ENCODE data around the gene IL17RA. TPM values are rescaled to one million over a fixed set of nuclear protein-coding genes. Genes with fewer than 3 reads are reported as not detected.

Gene IL17RA
- total and polyA plus RNA-seq, 2 experiments from 2014 or later = 3.2 to 9.6 TPM

DNA sequence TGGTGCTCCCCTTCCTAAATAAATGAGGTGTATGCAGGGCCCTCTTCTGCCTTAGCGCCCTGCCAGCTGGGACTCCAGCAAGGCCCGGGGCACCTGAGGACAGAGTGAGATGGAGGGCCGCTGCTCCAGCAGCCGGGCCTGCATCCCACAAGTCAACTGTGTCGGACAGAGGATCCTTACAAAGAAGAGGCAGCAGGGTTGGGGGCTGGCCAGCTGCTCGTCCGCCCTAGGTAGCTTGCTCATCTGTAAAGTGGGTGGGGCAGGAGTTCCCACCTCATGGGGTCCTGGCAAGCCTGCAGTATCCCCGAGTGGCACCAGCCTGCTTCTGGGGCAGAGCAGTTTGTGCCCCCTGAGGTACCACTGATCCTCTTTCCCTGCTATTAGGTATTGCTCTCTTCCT lies 28.8 kb downstream of the IL17RA start:
- DNase-seq (ENCODE audit: low spot score) (no peak), ATAC-seq (no peak)
- Histone ChIP-seq H3K4me3 (no peak overlapping the region), H3K4me2 (no peak overlapping the region), H3K4me1 (ENCODE audit: insufficient read depth) (peaks cover 16% of the 10 kb centered on the region; the same call in 1 of the 2 replicates), H3K79me2 (replicated peaks; ENCODE audit: insufficient read depth) (no peaks in the 10 kb centered on the region), H3K27ac (ENCODE audit: low read depth) (no peak overlapping the region), H3K27me3 (ENCODE audit: insufficient read depth) (no peaks in the 10 kb centered on the region), H3K9me2 (ENCODE audit: insufficient read depth) (no peaks in the 10 kb centered on the region), H2AFZ (no peak overlapping the region), H3K36me3 (ENCODE audit: insufficient read depth) (no peaks in the 10 kb centered on the region), H4K20me1 (replicated peaks; ENCODE audit: insufficient read depth) (no peaks in the 10 kb centered on the region; the same call in 1 of the 2 replicates), H3F3A (replicated peaks; ENCODE audit: low read depth) (0 out of 2 replicates have a peak, but pooled peaks cover 4% of the 10 kb centered on the region)
- Mint-ChIP-seq H3K27ac (no peak overlapping the region), H3K4me3 (no peak overlapping the region), H3K4me1 (peaks cover 32% of the 10 kb centered on the region), H3K36me3 (ENCODE audit: low read depth) (peaks cover 3% of the 10 kb centered on the region; the same call in 2 of the 3 replicates), H3K9me3 (no peaks in the 10 kb centered on the region; the same call in 2 of the 3 replicates), H3K27me3 (ENCODE audit: insufficient read depth, low read depth, poor library complexity) (peaks cover 8% of the 10 kb centered on the region)
- TF ChIP-seq STAT1 (IDR thresholded peaks at IDR 0.05; ENCODE audit: unreplicated experiment) = no peak
- no peak for TF ChIP-seq POLR2AphosphoS5 (IDR thresholded peaks at IDR 0.05; ENCODE audit: low read depth)
- no peak for TF ChIP-seq ZNF114 (CRISPR knock-in tag; IDR thresholded peaks at IDR 0.05)
- TF ChIP-seq JUNB (IDR thresholded peaks at IDR 0.05; ENCODE audit: unreplicated experiment) = no peak
- no peak for TF ChIP-seq EZH2phosphoT487 (IDR thresholded peaks at IDR 0.05; ENCODE audit: unreplicated experiment)
- TF ChIP-seq, protein P1, sequence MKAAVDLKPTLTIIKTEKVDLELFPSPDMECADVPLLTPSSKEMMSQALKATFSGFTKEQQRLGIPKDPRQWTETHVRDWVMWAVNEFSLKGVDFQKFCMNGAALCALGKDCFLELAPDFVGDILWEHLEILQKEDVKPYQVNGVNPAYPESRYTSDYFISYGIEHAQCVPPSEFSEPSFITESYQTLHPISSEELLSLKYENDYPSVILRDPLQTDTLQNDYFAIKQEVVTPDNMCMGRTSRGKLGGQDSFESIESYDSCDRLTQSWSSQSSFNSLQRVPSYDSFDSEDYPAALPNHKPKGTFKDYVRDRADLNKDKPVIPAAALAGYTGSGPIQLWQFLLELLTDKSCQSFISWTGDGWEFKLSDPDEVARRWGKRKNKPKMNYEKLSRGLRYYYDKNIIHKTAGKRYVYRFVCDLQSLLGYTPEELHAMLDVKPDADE (IDR thresholded peaks at IDR 0.05) = no peak
- no peak for TF ChIP-seq EZH2 (IDR thresholded peaks at IDR 0.05; ENCODE audit: low read depth, unreplicated experiment)
- no peak for TF ChIP-seq ZNF331 (CRISPR knock-in tag; IDR thresholded peaks at IDR 0.05; ENCODE audit: low read depth)
- no peak for TF ChIP-seq CREB1 (CRISPR knock-in tag; IDR thresholded peaks at IDR 0.05; ENCODE audit: low read depth)
- TF ChIP-seq, protein P2, sequence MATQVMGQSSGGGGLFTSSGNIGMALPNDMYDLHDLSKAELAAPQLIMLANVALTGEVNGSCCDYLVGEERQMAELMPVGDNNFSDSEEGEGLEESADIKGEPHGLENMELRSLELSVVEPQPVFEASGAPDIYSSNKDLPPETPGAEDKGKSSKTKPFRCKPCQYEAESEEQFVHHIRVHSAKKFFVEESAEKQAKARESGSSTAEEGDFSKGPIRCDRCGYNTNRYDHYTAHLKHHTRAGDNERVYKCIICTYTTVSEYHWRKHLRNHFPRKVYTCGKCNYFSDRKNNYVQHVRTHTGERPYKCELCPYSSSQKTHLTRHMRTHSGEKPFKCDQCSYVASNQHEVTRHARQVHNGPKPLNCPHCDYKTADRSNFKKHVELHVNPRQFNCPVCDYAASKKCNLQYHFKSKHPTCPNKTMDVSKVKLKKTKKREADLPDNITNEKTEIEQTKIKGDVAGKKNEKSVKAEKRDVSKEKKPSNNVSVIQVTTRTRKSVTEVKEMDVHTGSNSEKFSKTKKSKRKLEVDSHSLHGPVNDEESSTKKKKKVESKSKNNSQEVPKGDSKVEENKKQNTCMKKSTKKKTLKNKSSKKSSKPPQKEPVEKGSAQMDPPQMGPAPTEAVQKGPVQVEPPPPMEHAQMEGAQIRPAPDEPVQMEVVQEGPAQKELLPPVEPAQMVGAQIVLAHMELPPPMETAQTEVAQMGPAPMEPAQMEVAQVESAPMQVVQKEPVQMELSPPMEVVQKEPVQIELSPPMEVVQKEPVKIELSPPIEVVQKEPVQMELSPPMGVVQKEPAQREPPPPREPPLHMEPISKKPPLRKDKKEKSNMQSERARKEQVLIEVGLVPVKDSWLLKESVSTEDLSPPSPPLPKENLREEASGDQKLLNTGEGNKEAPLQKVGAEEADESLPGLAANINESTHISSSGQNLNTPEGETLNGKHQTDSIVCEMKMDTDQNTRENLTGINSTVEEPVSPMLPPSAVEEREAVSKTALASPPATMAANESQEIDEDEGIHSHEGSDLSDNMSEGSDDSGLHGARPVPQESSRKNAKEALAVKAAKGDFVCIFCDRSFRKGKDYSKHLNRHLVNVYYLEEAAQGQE (IDR thresholded peaks at IDR 0.05; ENCODE audit: unreplicated experiment) = no peak
- TF ChIP-seq NANOG (IDR thresholded peaks at IDR 0.05; ENCODE audit: borderline replicate concordance) = no peak
- TF ChIP-seq, protein P3, sequence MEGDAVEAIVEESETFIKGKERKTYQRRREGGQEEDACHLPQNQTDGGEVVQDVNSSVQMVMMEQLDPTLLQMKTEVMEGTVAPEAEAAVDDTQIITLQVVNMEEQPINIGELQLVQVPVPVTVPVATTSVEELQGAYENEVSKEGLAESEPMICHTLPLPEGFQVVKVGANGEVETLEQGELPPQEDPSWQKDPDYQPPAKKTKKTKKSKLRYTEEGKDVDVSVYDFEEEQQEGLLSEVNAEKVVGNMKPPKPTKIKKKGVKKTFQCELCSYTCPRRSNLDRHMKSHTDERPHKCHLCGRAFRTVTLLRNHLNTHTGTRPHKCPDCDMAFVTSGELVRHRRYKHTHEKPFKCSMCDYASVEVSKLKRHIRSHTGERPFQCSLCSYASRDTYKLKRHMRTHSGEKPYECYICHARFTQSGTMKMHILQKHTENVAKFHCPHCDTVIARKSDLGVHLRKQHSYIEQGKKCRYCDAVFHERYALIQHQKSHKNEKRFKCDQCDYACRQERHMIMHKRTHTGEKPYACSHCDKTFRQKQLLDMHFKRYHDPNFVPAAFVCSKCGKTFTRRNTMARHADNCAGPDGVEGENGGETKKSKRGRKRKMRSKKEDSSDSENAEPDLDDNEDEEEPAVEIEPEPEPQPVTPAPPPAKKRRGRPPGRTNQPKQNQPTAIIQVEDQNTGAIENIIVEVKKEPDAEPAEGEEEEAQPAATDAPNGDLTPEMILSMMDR (conservative IDR thresholded peaks at IDR 0.05; ENCODE audit: low read depth in 2 of 2) = no peak
- TF ChIP-seq, protein P4, sequence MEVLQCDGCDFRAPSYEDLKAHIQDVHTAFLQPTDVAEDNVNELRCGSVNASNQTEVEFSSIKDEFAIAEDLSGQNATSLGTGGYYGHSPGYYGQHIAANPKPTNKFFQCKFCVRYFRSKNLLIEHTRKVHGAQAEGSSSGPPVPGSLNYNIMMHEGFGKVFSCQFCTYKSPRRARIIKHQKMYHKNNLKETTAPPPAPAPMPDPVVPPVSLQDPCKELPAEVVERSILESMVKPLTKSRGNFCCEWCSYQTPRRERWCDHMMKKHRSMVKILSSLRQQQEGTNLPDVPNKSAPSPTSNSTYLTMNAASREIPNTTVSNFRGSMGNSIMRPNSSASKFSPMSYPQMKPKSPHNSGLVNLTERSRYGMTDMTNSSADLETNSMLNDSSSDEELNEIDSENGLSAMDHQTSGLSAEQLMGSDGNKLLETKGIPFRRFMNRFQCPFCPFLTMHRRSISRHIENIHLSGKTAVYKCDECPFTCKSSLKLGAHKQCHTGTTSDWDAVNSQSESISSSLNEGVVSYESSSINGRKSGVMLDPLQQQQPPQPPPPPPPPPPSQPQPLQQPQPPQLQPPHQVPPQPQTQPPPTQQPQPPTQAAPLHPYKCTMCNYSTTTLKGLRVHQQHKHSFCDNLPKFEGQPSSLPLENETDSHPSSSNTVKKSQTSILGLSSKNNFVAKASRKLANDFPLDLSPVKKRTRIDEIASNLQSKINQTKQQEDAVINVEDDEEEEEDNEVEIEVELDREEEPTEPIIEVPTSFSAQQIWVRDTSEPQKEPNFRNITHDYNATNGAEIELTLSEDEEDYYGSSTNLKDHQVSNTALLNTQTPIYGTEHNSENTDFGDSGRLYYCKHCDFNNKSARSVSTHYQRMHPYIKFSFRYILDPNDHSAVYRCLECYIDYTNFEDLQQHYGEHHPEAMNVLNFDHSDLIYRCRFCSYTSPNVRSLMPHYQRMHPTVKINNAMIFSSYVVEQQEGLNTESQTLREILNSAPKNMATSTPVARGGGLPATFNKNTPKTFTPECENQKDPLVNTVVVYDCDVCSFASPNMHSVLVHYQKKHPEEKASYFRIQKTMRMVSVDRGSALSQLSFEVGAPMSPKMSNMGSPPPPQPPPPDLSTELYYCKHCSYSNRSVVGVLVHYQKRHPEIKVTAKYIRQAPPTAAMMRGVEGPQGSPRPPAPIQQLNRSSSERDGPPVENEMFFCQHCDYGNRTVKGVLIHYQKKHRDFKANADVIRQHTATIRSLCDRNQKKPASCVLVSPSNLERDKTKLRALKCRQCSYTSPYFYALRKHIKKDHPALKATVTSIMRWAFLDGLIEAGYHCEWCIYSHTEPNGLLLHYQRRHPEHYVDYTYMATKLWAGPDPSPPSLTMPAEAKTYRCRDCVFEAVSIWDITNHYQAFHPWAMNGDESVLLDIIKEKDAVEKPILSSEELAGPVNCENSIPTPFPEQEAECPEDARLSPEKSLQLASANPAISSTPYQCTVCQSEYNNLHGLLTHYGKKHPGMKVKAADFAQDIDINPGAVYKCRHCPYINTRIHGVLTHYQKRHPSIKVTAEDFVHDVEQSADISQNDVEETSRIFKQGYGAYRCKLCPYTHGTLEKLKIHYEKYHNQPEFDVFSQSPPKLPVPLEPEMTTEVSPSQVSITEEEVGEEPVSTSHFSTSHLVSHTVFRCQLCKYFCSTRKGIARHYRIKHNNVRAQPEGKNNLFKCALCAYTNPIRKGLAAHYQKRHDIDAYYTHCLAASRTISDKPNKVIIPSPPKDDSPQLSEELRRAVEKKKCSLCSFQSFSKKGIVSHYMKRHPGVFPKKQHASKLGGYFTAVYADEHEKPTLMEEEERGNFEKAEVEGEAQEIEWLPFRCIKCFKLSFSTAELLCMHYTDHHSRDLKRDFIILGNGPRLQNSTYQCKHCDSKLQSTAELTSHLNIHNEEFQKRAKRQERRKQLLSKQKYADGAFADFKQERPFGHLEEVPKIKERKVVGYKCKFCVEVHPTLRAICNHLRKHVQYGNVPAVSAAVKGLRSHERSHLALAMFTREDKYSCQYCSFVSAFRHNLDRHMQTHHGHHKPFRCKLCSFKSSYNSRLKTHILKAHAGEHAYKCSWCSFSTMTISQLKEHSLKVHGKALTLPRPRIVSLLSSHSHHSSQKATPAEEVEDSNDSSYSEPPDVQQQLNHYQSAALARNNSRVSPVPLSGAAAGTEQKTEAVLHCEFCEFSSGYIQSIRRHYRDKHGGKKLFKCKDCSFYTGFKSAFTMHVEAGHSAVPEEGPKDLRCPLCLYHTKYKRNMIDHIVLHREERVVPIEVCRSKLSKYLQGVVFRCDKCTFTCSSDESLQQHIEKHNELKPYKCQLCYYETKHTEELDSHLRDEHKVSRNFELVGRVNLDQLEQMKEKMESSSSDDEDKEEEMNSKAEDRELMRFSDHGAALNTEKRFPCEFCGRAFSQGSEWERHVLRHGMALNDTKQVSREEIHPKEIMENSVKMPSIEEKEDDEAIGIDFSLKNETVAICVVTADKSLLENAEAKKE (CRISPR knock-in tag; IDR thresholded peaks at IDR 0.05) = no peak
